WTC11 (cell line): ENCODE data around the gene SAMD4A.

Source experiments
- CREB1 ChIP-seq: sonication (generic); formaldehyde crosslinking; IDR thresholded peaks from 2 replicates; pipeline ENCODE4 v1.8.0; 2023; ENCODE audit warnings: mild to moderate bottlenecking, missing genetic modification reagents
- NFE2L1 ChIP-seq: sonication (generic); formaldehyde crosslinking; IDR thresholded peaks from 2 replicates; pipeline ENCODE4 v1.8.1; 2023; ENCODE audit warnings: missing genetic modification reagents
- NFYB ChIP-seq: sonication (generic); formaldehyde crosslinking; conservative IDR thresholded peaks from 2 replicates; pipeline ENCODE4 v1.8.0; 2022; ENCODE audit warnings: low read depth, missing genetic modification reagents
- NR3C1 ChIP-seq: sonication (generic); formaldehyde crosslinking; conservative IDR thresholded peaks from 2 replicates; pipeline ENCODE4 v1.8.1; 2023; ENCODE audit warnings: low read depth, mild to moderate bottlenecking, missing genetic modification reagents
- SP1 ChIP-seq: sonication (generic); formaldehyde crosslinking; conservative IDR thresholded peaks from 2 replicates; pipeline ENCODE4 v1.8.1; 2022; ENCODE audit warnings: missing genetic modification reagents
- TEAD4 ChIP-seq: sonication (generic); formaldehyde crosslinking; IDR thresholded peaks from 2 replicates; pipeline ENCODE4 v1.8.0; 2022; ENCODE audit warnings: mild to moderate bottlenecking, missing genetic modification reagents
- USF2 ChIP-seq: sonication (generic); formaldehyde crosslinking; IDR thresholded peaks from 2 replicates; pipeline ENCODE4 v1.8.1; 2023; ENCODE audit warnings: mild to moderate bottlenecking, missing genetic modification reagents, moderate library complexity
- ZNF423 ChIP-seq: fragments of 250-450 bp; sonication (Bioruptor Pico); IDR thresholded peaks from 2 replicates; pipeline ENCODE4 v2.1.2; 2022; ENCODE audit warnings: mild to moderate bottlenecking, moderate library complexity
- TF ChIP-seq, protein P1 (sequence below): fragments of 200-600 bp; IDR thresholded peaks from 2 replicates; pipeline ENCODE4 v1.8.0; 2022; ENCODE audit warnings: antibody characterized with exemption
- TF ChIP-seq, protein P2 (sequence below): sonication (generic); formaldehyde crosslinking; IDR thresholded peaks from 2 replicates; pipeline ENCODE4 v1.8.0; 2022; ENCODE audit warnings: missing genetic modification reagents
- TF ChIP-seq, protein P3 (sequence below): sonication (generic); formaldehyde crosslinking; conservative IDR thresholded peaks from 2 replicates; pipeline ENCODE4 v1.8.1; 2022; ENCODE audit warnings: mild to moderate bottlenecking, missing genetic modification reagents
- TF ChIP-seq, protein P4 (sequence below): sonication (generic); formaldehyde crosslinking; IDR thresholded peaks from 2 replicates; pipeline ENCODE4 v1.8.0; 2022; ENCODE audit warnings: mild to moderate bottlenecking, missing genetic modification reagents

GRCh38 chr14:54597795-54598443 is 31.0 kb downstream of the SAMD4A start:
- TF ChIP-seq CREB1 (CRISPR knock-in tag) (no peak), TEAD4 (no peak), NFYB (no peak), SP1 (CRISPR knock-in tag) (no peak), NR3C1 (CRISPR knock-in tag) (no peak), NFE2L1 (CRISPR knock-in tag) (no peak), USF2 (no peak), ZNF423 (CRISPR knock-in tag) (no peak)
- TF ChIP-seq, protein P1, sequence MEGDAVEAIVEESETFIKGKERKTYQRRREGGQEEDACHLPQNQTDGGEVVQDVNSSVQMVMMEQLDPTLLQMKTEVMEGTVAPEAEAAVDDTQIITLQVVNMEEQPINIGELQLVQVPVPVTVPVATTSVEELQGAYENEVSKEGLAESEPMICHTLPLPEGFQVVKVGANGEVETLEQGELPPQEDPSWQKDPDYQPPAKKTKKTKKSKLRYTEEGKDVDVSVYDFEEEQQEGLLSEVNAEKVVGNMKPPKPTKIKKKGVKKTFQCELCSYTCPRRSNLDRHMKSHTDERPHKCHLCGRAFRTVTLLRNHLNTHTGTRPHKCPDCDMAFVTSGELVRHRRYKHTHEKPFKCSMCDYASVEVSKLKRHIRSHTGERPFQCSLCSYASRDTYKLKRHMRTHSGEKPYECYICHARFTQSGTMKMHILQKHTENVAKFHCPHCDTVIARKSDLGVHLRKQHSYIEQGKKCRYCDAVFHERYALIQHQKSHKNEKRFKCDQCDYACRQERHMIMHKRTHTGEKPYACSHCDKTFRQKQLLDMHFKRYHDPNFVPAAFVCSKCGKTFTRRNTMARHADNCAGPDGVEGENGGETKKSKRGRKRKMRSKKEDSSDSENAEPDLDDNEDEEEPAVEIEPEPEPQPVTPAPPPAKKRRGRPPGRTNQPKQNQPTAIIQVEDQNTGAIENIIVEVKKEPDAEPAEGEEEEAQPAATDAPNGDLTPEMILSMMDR: no peak
- TF ChIP-seq, protein P2, sequence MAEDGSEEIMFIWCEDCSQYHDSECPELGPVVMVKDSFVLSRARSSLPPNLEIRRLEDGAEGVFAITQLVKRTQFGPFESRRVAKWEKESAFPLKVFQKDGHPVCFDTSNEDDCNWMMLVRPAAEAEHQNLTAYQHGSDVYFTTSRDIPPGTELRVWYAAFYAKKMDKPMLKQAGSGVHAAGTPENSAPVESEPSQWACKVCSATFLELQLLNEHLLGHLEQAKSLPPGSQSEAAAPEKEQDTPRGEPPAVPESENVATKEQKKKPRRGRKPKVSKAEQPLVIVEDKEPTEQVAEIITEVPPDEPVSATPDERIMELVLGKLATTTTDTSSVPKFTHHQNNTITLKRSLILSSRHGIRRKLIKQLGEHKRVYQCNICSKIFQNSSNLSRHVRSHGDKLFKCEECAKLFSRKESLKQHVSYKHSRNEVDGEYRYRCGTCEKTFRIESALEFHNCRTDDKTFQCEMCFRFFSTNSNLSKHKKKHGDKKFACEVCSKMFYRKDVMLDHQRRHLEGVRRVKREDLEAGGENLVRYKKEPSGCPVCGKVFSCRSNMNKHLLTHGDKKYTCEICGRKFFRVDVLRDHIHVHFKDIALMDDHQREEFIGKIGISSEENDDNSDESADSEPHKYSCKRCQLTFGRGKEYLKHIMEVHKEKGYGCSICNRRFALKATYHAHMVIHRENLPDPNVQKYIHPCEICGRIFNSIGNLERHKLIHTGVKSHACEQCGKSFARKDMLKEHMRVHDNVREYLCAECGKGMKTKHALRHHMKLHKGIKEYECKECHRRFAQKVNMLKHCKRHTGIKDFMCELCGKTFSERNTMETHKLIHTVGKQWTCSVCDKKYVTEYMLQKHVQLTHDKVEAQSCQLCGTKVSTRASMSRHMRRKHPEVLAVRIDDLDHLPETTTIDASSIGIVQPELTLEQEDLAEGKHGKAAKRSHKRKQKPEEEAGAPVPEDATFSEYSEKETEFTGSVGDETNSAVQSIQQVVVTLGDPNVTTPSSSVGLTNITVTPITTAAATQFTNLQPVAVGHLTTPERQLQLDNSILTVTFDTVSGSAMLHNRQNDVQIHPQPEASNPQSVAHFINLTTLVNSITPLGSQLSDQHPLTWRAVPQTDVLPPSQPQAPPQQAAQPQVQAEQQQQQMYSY (CRISPR knock-in tag): no peak
- TF ChIP-seq, protein P3, sequence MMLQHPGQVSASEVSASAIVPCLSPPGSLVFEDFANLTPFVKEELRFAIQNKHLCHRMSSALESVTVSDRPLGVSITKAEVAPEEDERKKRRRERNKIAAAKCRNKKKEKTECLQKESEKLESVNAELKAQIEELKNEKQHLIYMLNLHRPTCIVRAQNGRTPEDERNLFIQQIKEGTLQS (CRISPR knock-in tag): no peak
- TF ChIP-seq, protein P4, sequence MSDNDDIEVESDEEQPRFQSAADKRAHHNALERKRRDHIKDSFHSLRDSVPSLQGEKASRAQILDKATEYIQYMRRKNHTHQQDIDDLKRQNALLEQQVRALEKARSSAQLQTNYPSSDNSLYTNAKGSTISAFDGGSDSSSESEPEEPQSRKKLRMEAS (CRISPR knock-in tag): no peak
